ENCODE results near the gene TBC1D17.
A peak's percentile ranks its signal among the peaks of the same experiment; 100 is the strongest.

TBC1D17 gene

GRCh38 chr19:49895566-49896297 lies 18.2 kb downstream of the TBC1D17 start:
- no peak for DNase-seq

GRCh38 chr19:49896863-49897621 lies 19.5 kb downstream of the TBC1D17 start, which contains the start of gene IL4I1:
IL4I1 (minus strand) TSS chr19:49896887; CDS start chr19:49896160, 727 bp downstream.
- peak; percentile 82 for DNase-seq

GRCh38 chr19:49904136-49904535 lies 26.6 kb downstream of the TBC1D17 start:
- DNase-seq, result no peak

GRCh38 chr19:49906879-49907564 lies 29.5 kb downstream of the TBC1D17 start:
- DNase-seq, result no peak

GRCh38 chr19:49907745-49908446 lies 30.4 kb downstream of the TBC1D17 start:
- DNase-seq, result no peak

GRCh38 chr19:49908480-49909420 lies 31.2 kb downstream of the TBC1D17 start:
- no peak for DNase-seq

GRCh38 chr19:49910179-49910578 lies 32.7 kb downstream of the TBC1D17 start:
- DNase-seq, result no peak

- DNase-seq, result no peak
These were observed 34.1 kb downstream of the TBC1D17 start for GRCh38 chr19:49911381-49912145.

- DNase-seq, result no peak
These were observed 35.6 kb downstream of the TBC1D17 start for GRCh38 chr19:49912965-49913685.

GRCh38 chr19:49913720-49914119 lies 36.2 kb downstream of the TBC1D17 start:
- no peak for DNase-seq

- DNase-seq, result no peak
These were observed 37.8 kb downstream of the TBC1D17 start for GRCh38 chr19:49915271-49915670.

GRCh38 chr19:49916839-49917733 lies 39.6 kb downstream of the TBC1D17 start:
- DNase-seq, result no peak

GRCh38 chr19:49918089-49918488 lies 40.6 kb downstream of the TBC1D17 start:
- no peak for DNase-seq

GRCh38 chr19:49920624-49921363 lies 43.3 kb downstream of the TBC1D17 start:
- DNase-seq, result no peak

GRCh38 chr19:49921871-49922795 lies 44.6 kb downstream of the TBC1D17 start:
- no peak for DNase-seq

GRCh38 chr19:49923055-49924003 lies 45.8 kb downstream of the TBC1D17 start:
- no peak for DNase-seq
